Adipocyte (in vitro differentiated cells): Measurements from ENCODE around the gene TP53I13.

Source experiments
- DNase-seq: peaks from one replicate; pipeline ENCODE4 v3.0.0-alpha.2; 2015; ENCODE audit warnings: low read depth
- H3K27me3 ChIP-seq: replicated peaks from 2 replicates; pipeline ENCODE4 v1.7.0; 2013; ENCODE audit warnings: mild to moderate bottlenecking, low read length, moderate library complexity; ENCODE audit not compliant: control insufficient read depth, insufficient read depth
- H3K36me3 ChIP-seq: 2 replicates; pipeline ENCODE4 v1.7.0; 2013; ENCODE audit warnings: low read length, mild to moderate bottlenecking, moderate library complexity; ENCODE audit not compliant: control insufficient read depth, insufficient read depth, severe bottlenecking
- H3K4me1 ChIP-seq: 2 replicates; pipeline ENCODE4 v1.7.0; 2013; ENCODE audit warnings: mild to moderate bottlenecking, low read length, moderate library complexity; ENCODE audit not compliant: control insufficient read depth, insufficient read depth
- H3K4me3 ChIP-seq: 2 replicates; pipeline ENCODE4 v1.7.0; 2013; ENCODE audit warnings: mild to moderate bottlenecking, low read length, moderate library complexity
- H3K9ac ChIP-seq: 2 replicates; pipeline ENCODE4 v1.7.0; 2013; ENCODE audit warnings: mild to moderate bottlenecking, low read length, moderate library complexity
- H3K9me3 ChIP-seq: 2 replicates; pipeline ENCODE4 v1.7.0; 2013; ENCODE audit warnings: mild to moderate bottlenecking, low read length, moderate library complexity; ENCODE audit not compliant: control insufficient read depth

TP53I13 gene

GRCh38 chr17:29568331-29569244 is at the start of gene TP53I13:
TSS of gene TP53I13 (plus strand) at chr17:29568701. CDS start at chr17:29568759, 58 bp downstream.
- Histone ChIP-seq H3K4me1 (peaks cover 42% of the 10 kb centered on the region), H3K9me3 (no peaks in the 10 kb centered on the region), H3K4me3 (peak within 1 kb of the TSS; percentile 92), H3K9ac (peak within 1 kb of the TSS; percentile 94), H3K36me3 (peaks cover 31% of the 10 kb centered on the region), H3K27me3 (no peaks in the 10 kb centered on the region)
- peak; percentile 94 for DNase-seq

- Histone ChIP-seq H3K9ac (no peak overlapping the region), H3K4me3 (no peak overlapping the region), H3K36me3 (peaks cover 65% of the 10 kb centered on the region), H3K27me3 (no peaks in the 10 kb centered on the region), H3K4me1 (no peaks in the 10 kb centered on the region), H3K9me3 (no peaks in the 10 kb centered on the region)
- no peak for DNase-seq
Observed at GRCh38 chr17:29524692-29525091, 43.8 kb upstream of the TP53I13 start.

DNA sequence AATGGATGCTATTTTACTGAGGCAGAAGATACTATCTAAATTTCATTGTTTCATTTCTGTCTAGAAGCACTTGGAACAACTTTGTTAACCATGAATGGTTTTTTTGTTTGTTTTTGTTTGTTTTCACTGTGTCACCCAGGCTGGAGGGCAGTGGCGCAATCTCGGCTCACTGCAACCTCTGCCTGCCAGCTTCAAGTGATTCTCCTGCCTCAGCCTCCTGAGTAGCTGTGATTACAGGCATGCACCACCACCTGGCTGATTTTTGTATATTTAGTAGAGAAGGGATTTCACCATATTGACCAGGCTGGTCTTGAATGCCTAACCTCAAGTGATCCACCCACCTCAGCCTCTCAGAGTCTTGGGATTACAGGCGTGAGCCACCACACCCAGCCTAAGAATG is 42.2 kb upstream of the TP53I13 start:
- no peak overlapping the region for H3K4me3 ChIP-seq
- peak; percentile 31 for DNase-seq
- H3K4me1 ChIP-seq, result no peaks in the 10 kb centered on the region
- H3K9me3 ChIP-seq, result no peaks in the 10 kb centered on the region
- peaks cover 63% of the 10 kb centered on the region for H3K36me3 ChIP-seq
- H3K9ac ChIP-seq, result no peak overlapping the region
- H3K27me3 ChIP-seq, result no peaks in the 10 kb centered on the region

GRCh38 chr17:29533976-29534375 is 34.5 kb upstream of the TP53I13 start:
- H3K4me3 ChIP-seq, result no peak overlapping the region
- H3K27me3 ChIP-seq, result no peaks in the 10 kb centered on the region
- H3K9ac ChIP-seq, result no peak overlapping the region
- H3K9me3 ChIP-seq, result no peaks in the 10 kb centered on the region
- DNase-seq, result no peak
- no peaks in the 10 kb centered on the region for H3K4me1 ChIP-seq
- H3K36me3 ChIP-seq, result peaks cover 62% of the 10 kb centered on the region

GRCh38 chr17:29544066-29544465 is 24.4 kb upstream of the TP53I13 start:
- H3K36me3 ChIP-seq, result peaks cover 48% of the 10 kb centered on the region
- H3K9me3 ChIP-seq, result no peaks in the 10 kb centered on the region
- peaks cover 15% of the 10 kb centered on the region for H3K4me1 ChIP-seq
- DNase-seq, result no peak
- H3K27me3 ChIP-seq, result no peaks in the 10 kb centered on the region
- no peak overlapping the region for H3K9ac ChIP-seq
- no peak overlapping the region for H3K4me3 ChIP-seq

GRCh38 chr17:29546085-29546484 is 22.4 kb upstream of the TP53I13 start:
- Histone ChIP-seq H3K9ac (no peak overlapping the region), H3K4me3 (no peak overlapping the region), H3K27me3 (no peaks in the 10 kb centered on the region), H3K9me3 (no peaks in the 10 kb centered on the region), H3K4me1 (peaks cover 26% of the 10 kb centered on the region), H3K36me3 (peaks cover 36% of the 10 kb centered on the region)
- peak; percentile 34 for DNase-seq

DNA sequence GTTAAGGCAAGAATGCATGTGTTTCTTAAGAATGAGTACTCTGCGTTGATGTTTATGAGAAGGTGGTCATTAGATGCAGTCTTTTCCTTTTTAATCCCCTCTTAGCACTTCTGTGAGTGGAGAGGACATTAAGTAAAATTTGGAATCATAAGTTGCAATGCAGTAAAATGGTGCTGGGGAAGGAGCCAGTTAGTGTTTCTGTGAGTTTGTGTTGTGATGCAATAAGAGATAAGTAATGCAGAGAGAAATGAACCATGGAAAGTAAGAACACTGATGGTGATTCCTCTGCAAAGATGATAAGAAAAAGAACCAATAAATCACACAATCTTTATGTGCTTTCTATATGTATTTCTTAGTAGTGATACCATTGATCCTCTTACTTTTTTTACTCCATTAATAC is 21.7 kb upstream of the TP53I13 start:
- Histone ChIP-seq H3K4me1 (peaks cover 26% of the 10 kb centered on the region), H3K4me3 (no peak overlapping the region), H3K9ac (no peak overlapping the region), H3K36me3 (peaks cover 35% of the 10 kb centered on the region), H3K27me3 (no peaks in the 10 kb centered on the region), H3K9me3 (no peaks in the 10 kb centered on the region)
- DNase-seq, result peak; percentile 52

GRCh38 chr17:29549177-29549923 is 19.2 kb upstream of the TP53I13 start:
- Histone ChIP-seq H3K4me1 (peaks cover 26% of the 10 kb centered on the region), H3K9me3 (no peaks in the 10 kb centered on the region), H3K27me3 (no peaks in the 10 kb centered on the region), H3K4me3 (no peak overlapping the region), H3K9ac (no peak overlapping the region), H3K36me3 (peaks cover 13% of the 10 kb centered on the region)
- peak; percentile 64 for DNase-seq

DNA sequence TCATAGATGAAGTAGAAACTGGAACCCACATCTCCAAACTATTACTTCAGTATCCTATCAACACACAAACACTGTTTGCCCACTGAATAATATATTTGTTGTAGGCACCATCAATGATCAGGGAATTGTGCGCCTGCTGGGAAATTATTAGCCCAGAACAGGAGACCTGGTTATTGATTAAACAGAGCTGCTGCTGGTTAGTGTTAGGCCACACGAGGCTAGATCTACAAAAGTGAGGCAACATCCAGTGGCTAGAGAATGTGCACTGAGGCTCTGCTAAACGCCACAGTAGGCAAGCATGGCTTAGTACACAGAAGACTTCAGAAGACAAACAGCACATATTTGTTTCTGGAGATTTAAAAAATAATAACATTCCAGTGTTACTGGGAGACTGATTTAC is 12.7 kb upstream of the TP53I13 start:
- DNase-seq, result no peak
- no peak overlapping the region for H3K9ac ChIP-seq
- peaks cover 12% of the 10 kb centered on the region for H3K4me1 ChIP-seq

GRCh38 chr17:29557085-29557738 is 11.3 kb upstream of the TP53I13 start:
- Histone ChIP-seq H3K4me1 (peaks cover 25% of the 10 kb centered on the region), H3K9me3 (no peaks in the 10 kb centered on the region), H3K4me3 (no peak overlapping the region), H3K27me3 (no peaks in the 10 kb centered on the region), H3K9ac (no peak overlapping the region), H3K36me3 (peaks cover 18% of the 10 kb centered on the region)
- peak; percentile 33 for DNase-seq

More for the DNA sequence above, 12.7 kb upstream of the TP53I13 start:
- H3K27me3 ChIP-seq, result no peaks in the 10 kb centered on the region
- H3K36me3 ChIP-seq, result peaks cover 14% of the 10 kb centered on the region
- H3K4me3 ChIP-seq, result no peak overlapping the region
- H3K9me3 ChIP-seq, result no peaks in the 10 kb centered on the region

- Histone ChIP-seq H3K4me3 (no peak overlapping the region), H3K9ac (no peak overlapping the region), H3K27me3 (no peaks in the 10 kb centered on the region), H3K36me3 (peaks cover 24% of the 10 kb centered on the region), H3K4me1 (peaks cover 25% of the 10 kb centered on the region), H3K9me3 (no peaks in the 10 kb centered on the region)
- DNase-seq, result no peak
Observed at GRCh38 chr17:29557739-29558116, 10.8 kb upstream of the TP53I13 start.
